NCI-H1105 (cell line): ENCODE measurements around the gene MOGAT1.
A peak's percentile ranks its signal among the peaks of the same experiment; 100 is the strongest.
"Not testable (repeated sequence)": the region's sequence is repeated elsewhere in the genome, so short reads cannot be mapped to it uniquely, and the experiment has no call there.

Experiments
- DNase-seq: peaks from one replicate; lab custom pipeline; 2025; lab: John Stamatoyannopoulos, UW

MOGAT1 gene

GRCh38 chr2:222710736-222711135, 39.3 kb downstream of the MOGAT1 start:
- no peak for DNase-seq

- no peak for DNase-seq
Observed at GRCh38 chr2:222711315-222711940, 40.0 kb downstream of the MOGAT1 start.

- DNase-seq: no peak
Observed at GRCh38 chr2:222713002-222713401, 41.5 kb downstream of the MOGAT1 start.

- DNase-seq: peak; percentile 25
Observed at GRCh38 chr2:222714361-222715241, 43.1 kb downstream of the MOGAT1 start.

GRCh38 chr2:222715742-222716141, 44.3 kb downstream of the MOGAT1 start:
- DNase-seq: no peak

GRCh38 chr2:222719787-222720186, 48.3 kb downstream of the MOGAT1 start:
- not testable (repeated sequence) for DNase-seq

GRCh38 chr2:222721597-222721996, 50.1 kb downstream of the MOGAT1 start:
- not testable (repeated sequence) for DNase-seq

GRCh38 chr2:222722327-222722946, 51.0 kb downstream of the MOGAT1 start:
- DNase-seq: no peak

GRCh38 chr2:222724208-222724607, 52.8 kb downstream of the MOGAT1 start:
- DNase-seq: no peak

- DNase-seq: no peak
Observed at GRCh38 chr2:222728621-222729020, 57.2 kb downstream of the MOGAT1 start.

GRCh38 chr2:222730366-222730999, 59.0 kb downstream of the MOGAT1 start:
- no peak for DNase-seq

- no peak for DNase-seq
Observed at GRCh38 chr2:222731201-222731621, 59.8 kb downstream of the MOGAT1 start.

- no peak for DNase-seq
Observed at GRCh38 chr2:222732489-222733178, 61.2 kb downstream of the MOGAT1 start.

GRCh38 chr2:222733470-222733845, 62.0 kb downstream of the MOGAT1 start:
- no peak for DNase-seq

GRCh38 chr2:222733846-222734702, 62.6 kb downstream of the MOGAT1 start:
- DNase-seq: no peak

GRCh38 chr2:222734703-222735014, 63.2 kb downstream of the MOGAT1 start:
- DNase-seq: no peak

GRCh38 chr2:222736301-222736700, 64.8 kb downstream of the MOGAT1 start:
- no peak for DNase-seq

- DNase-seq: no peak
Observed at GRCh38 chr2:222736924-222737323, 65.5 kb downstream of the MOGAT1 start.

- DNase-seq: no peak
Observed at GRCh38 chr2:222738312-222738711, 66.9 kb downstream of the MOGAT1 start.

GRCh38 chr2:222738809-222739208, 67.4 kb downstream of the MOGAT1 start:
- no peak for DNase-seq

GRCh38 chr2:222739939-222740338, 68.5 kb downstream of the MOGAT1 start:
- no peak for DNase-seq
